HT1080 (cell line): ENCODE results near the gene YEATS2. TPM values are rescaled to one million over a fixed set of nuclear protein-coding genes. Genes with fewer than 3 reads are reported as not detected.
"Not testable (repeated sequence)": the region's sequence is repeated elsewhere in the genome, so short reads cannot be mapped to it uniquely, and the experiment has no call there.

Experiments
- DNase-seq: peaks from one replicate; pipeline ENCODE4 v3.0.0-alpha.2; 2015; ENCODE audit warnings: low read depth
- total RNA-seq: library from RNA; depleted of rRNA; stranded (reverse); fragments of >200 nt; shearing (Covaris generic); gene quantifications from 2 replicates; pipeline ENCODE4 v1.2.3, GENCODE V29; 2014

The YEATS2 gene
- total RNA-seq, 1 experiment from 2014 or later, result 44.4 TPM

- no peak for DNase-seq
Measured at GRCh38 chr3:183775781-183776180, 78.2 kb downstream of the YEATS2 start.

DNA sequence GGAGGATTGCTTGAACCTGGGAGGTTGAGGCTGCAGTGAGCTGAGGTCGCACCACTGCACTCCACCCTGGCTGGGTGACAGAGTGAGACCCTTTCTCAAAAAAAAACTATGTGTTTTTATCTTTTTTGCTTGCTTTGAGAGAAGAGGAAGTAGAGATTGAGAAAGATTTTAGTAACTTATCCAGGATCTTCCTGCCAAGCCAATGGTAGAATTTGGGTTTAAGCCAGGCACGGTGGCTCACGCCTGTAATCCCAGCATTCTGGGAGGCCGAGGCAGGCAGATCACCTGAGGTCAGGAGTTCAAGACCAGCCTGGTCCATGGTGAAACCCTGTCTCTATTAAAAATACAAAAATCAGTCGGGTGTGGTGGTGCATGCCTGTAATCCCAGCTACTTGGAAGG is 78.9 kb downstream of the YEATS2 start:
- DNase-seq, result not testable (repeated sequence)

DNA sequence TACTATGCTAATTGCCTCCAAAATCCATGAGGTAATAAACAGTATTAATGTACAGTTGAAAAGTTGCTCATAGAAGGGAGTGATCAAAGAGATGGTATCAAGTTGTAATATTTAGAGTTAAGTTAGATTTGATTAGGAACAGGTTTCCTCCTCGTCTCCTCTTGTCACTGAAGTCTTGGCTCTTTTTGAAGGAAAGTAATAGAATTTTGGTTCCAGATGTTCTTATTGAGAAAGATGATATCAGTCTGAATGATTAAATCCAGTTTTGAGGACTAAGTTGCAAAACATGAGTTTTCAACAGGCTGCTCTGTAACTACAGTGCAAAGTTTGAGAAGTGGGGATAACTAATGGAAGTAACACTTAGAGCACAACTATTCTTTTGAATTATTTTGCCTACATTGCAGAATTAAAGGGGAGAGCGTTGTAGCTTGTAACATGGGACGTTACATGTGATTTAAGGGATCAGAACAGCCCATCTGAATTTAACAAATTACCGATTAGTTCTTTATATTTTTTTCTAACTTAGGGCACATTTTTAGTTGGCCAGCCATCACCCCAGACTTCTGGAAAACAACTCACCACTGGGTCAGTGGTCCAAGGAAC is 79.5 kb downstream of the YEATS2 start:
- DNase-seq, result no peak

- DNase-seq, result no peak
Measured at GRCh38 chr3:183779896-183780465, 82.4 kb downstream of the YEATS2 start.

DNA sequence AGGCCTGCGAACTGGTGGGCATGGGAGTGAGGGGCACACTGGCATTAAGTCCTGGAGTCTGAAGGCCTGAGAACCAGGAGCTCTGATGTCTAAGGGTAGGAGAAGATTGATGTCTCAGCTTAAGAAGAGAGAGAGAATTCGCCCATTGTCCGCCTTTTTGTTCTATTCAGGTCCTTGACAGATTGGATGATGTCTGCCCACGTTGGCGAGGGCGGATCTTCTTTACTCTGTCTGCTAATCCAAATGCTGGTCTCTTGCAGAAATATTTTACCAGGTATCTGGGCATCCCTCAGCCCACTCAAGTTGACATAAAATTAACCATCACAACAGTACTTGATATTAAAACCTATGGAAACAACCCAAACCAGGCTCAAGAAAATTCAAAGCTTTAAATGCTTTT is 83.6 kb downstream of the YEATS2 start:
- DNase-seq, result no peak

GRCh38 chr3:183782576-183783276 is 85.1 kb downstream of the YEATS2 start:
- DNase-seq, result no peak

DNA sequence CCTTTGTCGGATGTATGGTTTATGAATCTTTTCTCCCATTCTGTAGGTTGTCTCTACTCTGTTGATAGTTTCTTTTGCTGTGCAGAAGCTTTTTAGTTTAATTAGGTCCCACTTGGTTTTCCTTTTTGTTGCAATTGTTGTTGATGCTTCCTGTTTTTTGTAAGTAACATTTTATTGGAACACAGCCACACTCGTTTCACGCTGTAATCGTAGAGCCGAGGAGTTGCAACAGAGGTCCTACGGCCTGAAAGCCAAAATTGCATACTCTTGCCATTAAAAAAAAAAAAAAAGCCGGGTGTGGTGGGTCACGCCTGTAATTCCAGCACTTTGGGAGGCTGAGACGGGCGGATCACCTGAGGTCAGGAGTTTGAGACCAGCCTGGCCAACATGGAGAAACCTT is 86.9 kb downstream of the YEATS2 start:
- not testable (repeated sequence) for DNase-seq

GRCh38 chr3:183789826-183790225 is 92.2 kb downstream of the YEATS2 start:
- no peak for DNase-seq

GRCh38 chr3:183790700-183791099 is 93.1 kb downstream of the YEATS2 start:
- DNase-seq, result no peak

- no peak for DNase-seq
Measured at GRCh38 chr3:183792976-183793375, 95.4 kb downstream of the YEATS2 start.

DNA sequence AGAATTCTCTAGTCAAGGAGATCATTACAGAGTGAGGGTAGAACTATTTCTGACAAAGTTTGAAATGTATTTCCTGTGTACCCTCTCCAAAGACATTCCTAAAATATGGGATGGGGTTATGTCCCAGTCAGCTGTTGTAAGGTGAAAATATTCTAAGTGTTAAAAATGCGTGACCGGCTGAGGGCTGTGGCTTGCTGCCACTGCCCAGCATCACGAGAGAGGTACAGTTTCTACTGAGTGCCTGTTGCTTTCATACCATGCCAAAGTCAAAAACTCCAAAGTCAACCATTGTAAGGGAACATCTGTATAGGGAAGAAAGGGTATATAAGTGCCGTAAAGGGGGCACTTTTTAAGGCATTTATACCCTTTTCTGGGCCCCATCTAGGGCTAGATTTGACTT is 96.9 kb downstream of the YEATS2 start:
- DNase-seq, result no peak

GRCh38 chr3:183796372-183796771 is 98.8 kb downstream of the YEATS2 start:
- DNase-seq, result no peak

GRCh38 chr3:183797996-183798395 is 100.4 kb downstream of the YEATS2 start:
- DNase-seq, result no peak

DNA sequence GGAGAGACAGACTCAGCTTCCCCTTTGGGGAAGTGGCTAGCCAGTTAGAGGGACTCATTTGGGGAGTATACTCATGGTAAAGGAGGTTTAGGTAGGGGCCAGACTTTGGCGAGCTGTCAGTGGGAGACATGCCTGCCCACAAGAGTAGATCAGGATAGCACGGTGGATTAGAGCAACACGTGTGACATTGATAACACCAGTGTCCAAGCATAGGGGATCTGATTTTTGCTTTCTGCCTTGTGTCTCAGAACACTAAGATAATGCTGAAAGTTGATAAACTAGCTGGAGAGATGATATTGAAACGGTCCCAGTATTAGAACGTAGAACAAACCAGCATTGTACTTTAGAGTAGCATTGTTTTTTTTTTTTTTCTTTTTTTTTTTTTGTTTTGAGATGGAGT is 101.9 kb downstream of the YEATS2 start:
- DNase-seq, result no peak

- no peak for DNase-seq
Measured at GRCh38 chr3:183800243-183800863, 102.8 kb downstream of the YEATS2 start.

GRCh38 chr3:183801601-183802000 is 104.0 kb downstream of the YEATS2 start:
- DNase-seq, result no peak

- no peak for DNase-seq
Measured at GRCh38 chr3:183802989-183803388, 105.4 kb downstream of the YEATS2 start.

DNA sequence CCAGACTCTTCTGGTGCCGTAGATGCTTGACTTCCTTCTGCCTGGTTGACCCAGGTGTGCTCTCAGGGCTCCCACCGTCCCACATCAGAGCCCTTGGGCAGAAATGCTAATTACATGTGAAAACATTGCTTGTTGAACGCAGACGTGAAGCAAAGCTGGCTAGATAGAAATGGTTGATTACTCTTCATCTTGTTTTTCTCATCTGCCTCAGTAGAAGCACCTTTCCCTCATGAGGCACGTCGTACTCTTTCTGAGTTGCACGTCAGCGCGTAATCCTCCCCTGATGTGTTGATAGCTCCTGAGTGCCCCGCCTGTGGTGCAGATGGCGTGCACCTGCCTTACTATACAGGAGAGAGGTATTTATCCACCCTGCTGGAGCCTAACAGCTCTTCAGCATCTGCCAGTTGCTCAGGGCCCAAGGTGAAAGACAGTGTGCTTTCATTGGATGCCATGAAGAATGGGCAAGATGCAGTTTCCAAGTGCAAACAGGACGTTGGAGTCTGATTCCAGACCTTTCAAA is 109.7 kb downstream of the YEATS2 start:
- no peak for DNase-seq

DNA sequence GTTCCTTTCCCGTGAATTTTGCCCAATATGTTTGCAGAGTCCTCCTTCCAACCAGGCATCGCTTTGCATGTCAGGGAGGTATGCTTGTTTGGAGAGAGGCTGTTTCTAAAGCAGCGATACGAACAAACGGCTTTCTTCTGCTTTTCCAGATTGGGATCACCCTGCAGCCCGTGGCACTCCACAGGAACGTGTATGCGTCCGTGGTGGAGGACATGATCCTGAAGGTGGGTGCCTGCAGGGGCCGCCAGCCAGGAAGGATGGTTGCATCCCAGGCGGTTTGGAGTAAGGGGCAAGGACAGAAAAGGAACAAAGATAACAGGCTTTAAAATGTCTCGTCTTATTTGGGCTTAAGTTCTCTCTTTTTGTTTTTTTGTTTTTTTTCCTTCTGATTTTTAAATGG is 110.3 kb downstream of the YEATS2 start:
- DNase-seq, result no peak

DNA sequence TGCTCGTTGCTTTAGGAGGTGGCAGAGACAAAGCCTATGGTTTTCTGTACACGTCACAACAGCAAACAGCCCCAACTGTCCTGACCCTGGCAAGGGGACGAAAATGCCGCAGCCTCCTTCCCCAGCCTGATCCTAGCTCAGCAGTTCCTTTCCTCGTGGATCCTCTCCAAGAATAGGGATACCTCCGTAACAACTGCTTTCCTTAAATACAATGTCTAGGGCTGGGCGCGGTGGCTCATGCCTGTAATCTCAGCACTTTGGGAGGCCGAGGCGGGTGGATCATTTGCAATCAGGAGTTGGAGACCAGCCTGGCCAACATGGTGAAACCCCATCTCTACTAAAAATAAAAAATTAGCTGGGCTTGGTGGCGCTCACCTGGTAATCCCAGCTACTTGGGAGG is 110.8 kb downstream of the YEATS2 start:
- no peak for DNase-seq

DNA sequence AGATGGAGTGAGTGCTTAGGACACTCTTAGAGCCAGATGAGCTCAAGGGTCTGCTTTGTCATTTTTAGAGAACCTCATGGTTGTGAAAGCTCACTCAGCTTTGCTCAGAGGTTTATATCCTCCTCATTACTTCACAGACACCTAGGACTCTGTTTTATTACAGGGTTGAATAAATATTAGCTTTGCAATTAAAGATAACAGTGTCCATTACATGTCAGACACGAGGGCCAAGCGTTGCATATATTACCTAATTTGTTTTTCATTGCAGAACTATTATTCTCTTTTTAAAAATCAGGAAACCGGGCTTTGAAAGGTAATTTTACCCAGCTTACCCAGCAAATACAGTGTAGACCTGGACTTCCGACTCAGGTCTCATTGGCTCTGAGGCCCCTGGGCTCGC is 111.7 kb downstream of the YEATS2 start:
- DNase-seq, result no peak
